Keratinocyte (primary cell): ENCODE data around the gene PYCR2.

Experiments used
- CTCF ChIP-seq, 3 experiments: IDR thresholded peaks in 1 of 3; conservative IDR thresholded peaks in 1 of 3; optimal IDR thresholded peaks in 1 of 3; 2 replicates in 2 of 3; 3 replicates in 1 of 3; pipeline versions ENCODE3 to v1.5.1; 2011; ENCODE audit warnings: low read length in 3 of 3, mild to moderate bottlenecking in 3 of 3, moderate library complexity in 2 of 3, control low read depth in 1 of 3, inconsistent platforms in 1 of 3; ENCODE audit not compliant: insufficient read depth in 2 of 3; ENCODE audit errors: extremely low read depth in 1 of 3
- EZH2 ChIP-seq: IDR thresholded peaks from one replicate; pipeline ENCODE4 v1.6.1; 2012; ENCODE audit warnings: inconsistent platforms, mild to moderate bottlenecking, low read length, moderate library complexity

GRCh38 chr1:225917536-225917935 is 6.5 kb downstream of the PYCR2 start:
- TF ChIP-seq CTCF (optimal IDR thresholded peaks at IDR 0.05 in 1 of 3, IDR thresholded peaks at IDR 0.05 in 1 of 3, conservative IDR thresholded peaks at IDR 0.05 in 1 of 3; ENCODE audit: extremely low read depth in 1 of 3, insufficient read depth in 2 of 3, low read length in 3 of 3) (no peak), EZH2 (no peak)
